ENCODE measurements around the gene PEX14.
"Not testable (repeated sequence)": the region's sequence is repeated elsewhere in the genome, so short reads cannot be mapped to it uniquely, and the experiment has no call there.

Gene PEX14

GRCh38 chr1:10474613-10475507 is at the start of gene PEX14:
Gene PEX14 (plus strand): TSS chr1:10474950. CDS start chr1:10474967, 17 bp downstream.
- peak; percentile 83 for DNase-seq (ENCODE audit: low spot score)

GRCh38 chr1:10425826-10426534 is 48.8 kb upstream of the PEX14 start:
- not testable (repeated sequence) for DNase-seq (ENCODE audit: low spot score)

GRCh38 chr1:10426535-10426848 is 48.3 kb upstream of the PEX14 start:
- not testable (repeated sequence) for DNase-seq (ENCODE audit: low spot score)

- DNase-seq (ENCODE audit: low spot score): no peak
Measured at GRCh38 chr1:10428984-10429383, 45.8 kb upstream of the PEX14 start.

GRCh38 chr1:10429868-10430215 is 44.9 kb upstream of the PEX14 start:
- no peak for DNase-seq (ENCODE audit: low spot score)

- DNase-seq (ENCODE audit: low spot score): peak; percentile 84
Measured at GRCh38 chr1:10430216-10431069, 44.3 kb upstream of the PEX14 start, which contains the start of gene CENPS. Gene CENPS (plus strand): TSS chr1:10430433. CDS start chr1:10430518, 85 bp downstream.

GRCh38 chr1:10431070-10431730 is 43.5 kb upstream of the PEX14 start:
- peak; percentile 27 for DNase-seq (ENCODE audit: low spot score)

- no peak for DNase-seq (ENCODE audit: low spot score)
Measured at GRCh38 chr1:10432910-10433700, 41.6 kb upstream of the PEX14 start.

GRCh38 chr1:10433790-10434189 is 41.0 kb upstream of the PEX14 start:
- no peak for DNase-seq (ENCODE audit: low spot score)

GRCh38 chr1:10434590-10434989 is 40.2 kb upstream of the PEX14 start:
- no peak for DNase-seq (ENCODE audit: low spot score)

- DNase-seq (ENCODE audit: low spot score): no peak
Measured at GRCh38 chr1:10437052-10437451, 37.7 kb upstream of the PEX14 start.

GRCh38 chr1:10438677-10439163 is 36.0 kb upstream of the PEX14 start:
- DNase-seq (ENCODE audit: low spot score): no peak

- no peak for DNase-seq (ENCODE audit: low spot score)
Measured at GRCh38 chr1:10440305-10440704, 34.4 kb upstream of the PEX14 start.

- no peak for DNase-seq (ENCODE audit: low spot score)
Measured at GRCh38 chr1:10440794-10441193, 34.0 kb upstream of the PEX14 start.

GRCh38 chr1:10444248-10444647 is 30.5 kb upstream of the PEX14 start:
- no peak for DNase-seq (ENCODE audit: low spot score)

GRCh38 chr1:10444795-10445397 is 29.9 kb upstream of the PEX14 start:
- DNase-seq (ENCODE audit: low spot score): no peak

GRCh38 chr1:10446790-10447422 is 27.8 kb upstream of the PEX14 start:
- no peak for DNase-seq (ENCODE audit: low spot score)

GRCh38 chr1:10449751-10450150 is 25.0 kb upstream of the PEX14 start, which contains the start of gene CORT:
Gene CORT (plus strand): TSS chr1:10450031. CDS start chr1:10450224, 193 bp downstream.
- no peak for DNase-seq (ENCODE audit: low spot score)

- DNase-seq (ENCODE audit: low spot score): no peak
Measured at GRCh38 chr1:10450156-10450814, 24.5 kb upstream of the PEX14 start.
